GM12878 (cell line): ENCODE data around the gene HMSD. TPM values are rescaled to one million over a fixed set of nuclear protein-coding genes. Genes with fewer than 3 reads are reported as not detected.

Experiments
- ATAC-seq: fragments of 200-7000 bp; cut with Tn5 transposase; 3 replicates; pipeline ENCODE4 v1.9.1; 2020; ENCODE audit warnings: mild to moderate bottlenecking, moderate library complexity
- BruUV-seq: library from RNA; stranded (reverse); fragments of 400-500 nt; replicated peaks from 2 replicates; lab custom pipeline; 2021; lab: Mats Ljungman, UMichigan
- CTCF ChIA-PET: fragments of 300-600 bp; sonication (Branson Sonifier 250); formaldehyde crosslinking; extraction: SDS; loops from one replicate; lab custom pipeline; 2021; ENCODE audit warnings: inconsistent platforms; lab: Yijun Ruan, JAX
- POLR2A ChIA-PET: fragments of 350-600 bp; formaldehyde crosslinking; extraction: SDS; loops from one replicate; lab custom pipeline; 2021; ENCODE audit warnings: inconsistent platforms; lab: Charles Lee
- RAD21 ChIA-PET: fragments of 300-600 bp; sonication (Branson Sonifier 250); formaldehyde crosslinking; loops from one replicate; lab custom pipeline; 2023; ENCODE audit warnings: antibody characterized with exemption; ENCODE audit not compliant: unreplicated experiment; lab: Charles Lee
- SMC1A ChIA-PET: fragments of 300-600 bp; sonication (Branson Sonifier 250); formaldehyde crosslinking; loops from one replicate; lab custom pipeline; 2023; ENCODE audit not compliant: unreplicated experiment, uncharacterized antibody; lab: Charles Lee
- DNase-seq: peaks from one replicate; pipeline ENCODE4 v3.0.0-alpha.2; 2011; ENCODE audit warnings: low read depth, low spot score
- FAIRE-seq: peaks from 3 replicates; lab custom pipeline; 2011; peaks lifted over from hg19 to GRCh38; lab: Jason Lieb, UNC
- H2AFZ ChIP-seq: 2 replicates; pipeline ENCODE4 v1.6.0; 2011; ENCODE audit warnings: low read depth, low read length, control low read depth; ENCODE audit not compliant: control insufficient read depth
- H3K27ac ChIP-seq: 2 replicates; pipeline ENCODE4 v1.5.1; 2011; ENCODE audit warnings: control low read depth; ENCODE audit not compliant: control insufficient read depth, insufficient read depth
- H3K27me3 ChIP-seq, 2 experiments: replicated peaks in 1 of 2; 2 replicates each; pipeline versions ENCODE4 v1.6.0 to v1.6.1; 2011; ENCODE audit warnings: low read length in 1 of 2; ENCODE audit not compliant: control insufficient read depth in 2 of 2, insufficient read depth in 2 of 2
- H3K36me3 ChIP-seq, 2 experiments: 2 replicates each; pipeline ENCODE4 v1.5.1; 2011; ENCODE audit warnings: low read length in 1 of 2; ENCODE audit not compliant: control insufficient read depth in 2 of 2, insufficient read depth in 2 of 2
- H3K4me1 ChIP-seq: 2 replicates; pipeline ENCODE4 v1.6.1; 2011; ENCODE audit warnings: mild to moderate bottlenecking, low read length, moderate library complexity, mixed read lengths; ENCODE audit not compliant: control insufficient read depth, insufficient read depth
- H3K4me2 ChIP-seq: 2 replicates; pipeline ENCODE4 v1.6.0; 2011; ENCODE audit warnings: control low read depth; ENCODE audit not compliant: control insufficient read depth, insufficient read depth
- H3K4me3 ChIP-seq: fragments of 200-600 bp; sonication (generic); 2 replicates; pipeline ENCODE4 v1.5.1; 2016
- H3K79me2 ChIP-seq: 2 replicates; pipeline ENCODE4 v1.6.0; 2011; ENCODE audit warnings: low read length; ENCODE audit not compliant: control insufficient read depth, insufficient read depth
- H3K9ac ChIP-seq: 2 replicates; pipeline ENCODE4 v1.8.0; 2011; ENCODE audit warnings: low read length, control low read depth, mixed read lengths; ENCODE audit not compliant: control insufficient read depth, insufficient read depth
- H3K9me3 ChIP-seq: replicated peaks from 3 replicates; pipeline ENCODE4 v1.5.1; 2011; ENCODE audit warnings: mild to moderate bottlenecking, low read length; ENCODE audit not compliant: control insufficient read depth, insufficient read depth
- H4K20me1 ChIP-seq: 2 replicates; pipeline ENCODE4 v1.6.0; 2011; ENCODE audit not compliant: control insufficient read depth, insufficient read depth
- CTCF ChIP-seq, 3 experiments: IDR thresholded peaks in 2 of 3; conservative IDR thresholded peaks in 1 of 3; 2 replicates each; pipeline ENCODE4 v1.5.1; 2011; ENCODE audit warnings: low read depth in 3 of 3, low read length in 3 of 3, mild to moderate bottlenecking in 3 of 3, control low read depth in 2 of 3, moderate library complexity in 2 of 3, inconsistent platforms in 1 of 3, mixed read lengths in 1 of 3; ENCODE audit not compliant: control insufficient read depth in 2 of 3, insufficient read depth in 1 of 3; ENCODE audit errors: extremely low read depth in 1 of 3
- IKZF1 ChIP-seq: fragments of 450-650 bp; conservative IDR thresholded peaks from 2 replicates; pipeline ENCODE4 v1.6.1; 2017; ENCODE audit warnings: antibody characterized with exemption, mild to moderate bottlenecking
- RAD21 ChIP-seq: IDR thresholded peaks from 2 replicates; pipeline ENCODE4 v1.6.1; 2011; ENCODE audit warnings: mild to moderate bottlenecking, low read depth, low read length, moderate library complexity; ENCODE audit not compliant: insufficient read depth
- SMC3 ChIP-seq: IDR thresholded peaks from 2 replicates; pipeline ENCODE4 v1.6.1; 2011; ENCODE audit warnings: low read length, improper control_type of control experiment, borderline replicate concordance
- WGBS: methylation state at CpG from one replicate; pipeline ENCODE4 v1.1.6; 2016; ENCODE audit warnings: low lambda C conversion rate; ENCODE audit not compliant: insufficient replicate concordance, insufficient coverage; ENCODE audit errors: missing lambda C conversion rate; 5-methylcytosine and 5-hydroxymethylcytosine counted together
- in situ Hi-C: fragments of 300-500 bp; cut with MboI; formaldehyde crosslinking; loops from 9 replicates; pipeline ENCODE4 v1.14.3; 2018; ENCODE audit warnings: mixed read lengths
- intact Hi-C: fragments of 100-400 bp; cut with micrococcal nuclease; formaldehyde crosslinking; loops from one replicate; pipeline ENCODE4 v1.14.2; 2022; ENCODE audit not compliant: unreplicated experiment
- polyA plus RNA-seq, 11 experiments: library from polyadenylated mRNA; depleted of rRNA in 4 of 11; unstranded in 6 of 11; stranded (reverse) in 5 of 11; fragments of >200 nt; fragmentation: Nextera tagmentation in 4 of 11; fragmentation: Illumina TruSeq in 1 of 11; extraction: Ambion mirVana in 4 of 11; extraction: Trizol in 1 of 11; gene quantifications; 1 replicate in 1 of 11; 2 replicates in 10 of 11; pipeline versions ENCODE4 v1.2.1 to v1.2.3, GENCODE V29; 2011 to 2016; ENCODE audit warnings: inconsistent platforms in 2 of 11, missing spikeins in 2 of 11, low read depth in 1 of 11
- total RNA-seq, 4 experiments: library from RNA; depleted of rRNA in 3 of 4; stranded (reverse); fragments of >200 nt in 3 of 4; fragmentation: Illumina TruSeq in 1 of 4; extraction: Trizol in 1 of 4; gene quantifications; 2 replicates each; pipeline versions ENCODE4 v1.2.1 to v1.2.3, GENCODE V29; 2013 to 2021

HMSD gene
- total and polyA plus RNA-seq, 10 of the 15 experiments (the other 5 are each of a cell fraction or from before 2014, with no cell fraction given) = 11.7 to 83.9 (median 37.8) TPM

GRCh38 chr18:63994783-63995399 is 45.8 kb downstream of the HMSD start:
- H3K4me2 ChIP-seq = no peak overlapping the region
- 18% methylated on average over 6 of the region's 6 CpGs for WGBS
- SMC1A ChIA-PET = interaction anchor here (1.0 to 1.4 kb wide), 5 partner anchors 9 to 82 kb away, joined by 3 to 7 read pairs (median 4); no protein-coding TSS in a partner anchor
- CTCF ChIA-PET = interaction anchor here (0.7 to 2.6 kb wide), 23 partner anchors 10 to 476 kb away, joined by 3 to 12 read pairs (median 4); no protein-coding TSS in a partner anchor
- no peak overlapping the region for H3K4me3 ChIP-seq
- BruUV-seq = no TSS peak
- RAD21 ChIA-PET = interaction anchor here (0.8 to 1.0 kb wide), 4 partner anchors 16 to 476 kb away, joined by 3 to 4 read pairs (median 3); no protein-coding TSS in a partner anchor
- H3K27ac ChIP-seq = no peak overlapping the region
- ATAC-seq (peak; percentile 73), DNase-seq (no peak), FAIRE-seq (peak; percentile 86)
- no peaks in the 10 kb centered on the region for H4K20me1 ChIP-seq
- H3K79me2 ChIP-seq = no peaks in the 10 kb centered on the region
- H3K36me3 ChIP-seq = no peaks in the 10 kb centered on the region; a peak in 1 of 4 replicates
- H3K9ac ChIP-seq = no peak overlapping the region
- H3K9me3 ChIP-seq = peaks cover 2% of the 10 kb centered on the region; the same call in 2 of the 3 replicates
- no peaks in the 10 kb centered on the region for H3K27me3 ChIP-seq
- in situ Hi-C loops (loop anchor here (25.0 kb wide), 1 partner anchor 483 kb away; no protein-coding TSS in a partner anchor), intact Hi-C loops (loop anchor here (5.0 kb wide), 1 partner anchor 103 kb away; no protein-coding TSS in a partner anchor)
- no peak overlapping the region for H2AFZ ChIP-seq
- TF ChIP-seq SMC3 (peak; percentile 31; the same call in 1 of the 2 replicates), IKZF1 (no peak), RAD21 (peak; percentile 58), CTCF (IDR thresholded peaks at IDR 0.05 in 2 of 3, conservative IDR thresholded peaks at IDR 0.05 in 1 of 3; ENCODE audit: control insufficient read depth in 2 of 3, extremely low read depth in 1 of 3, insufficient read depth in 1 of 3, low read depth in 3 of 3, low read length in 3 of 3) (peak; percentile 59 to 93 (median 89))
- TF ChIP-seq, all 136 proteins: peak for 3
- no peaks in the 10 kb centered on the region for H3K4me1 ChIP-seq
- POLR2A ChIA-PET = no interaction called here
